CD4-positive, alpha-beta T cell treated with Interleukin-12 subunit alpha and Interleukin-12 subunit beta, for 1 hour (primary cell): ENCODE measurements around the gene ZSWIM6.

ENCODE experiments used
- DNase-seq: peaks from one replicate; pipeline ENCODE4 v3.0.0-alpha.2; 2020

Gene ZSWIM6

GRCh38 chr5:61496446-61496845 lies 164.4 kb downstream of the ZSWIM6 start:
- DNase-seq: no peak

GRCh38 chr5:61496860-61497259 lies 164.8 kb downstream of the ZSWIM6 start:
- no peak for DNase-seq

- no peak for DNase-seq
Observed at GRCh38 chr5:61498121-61498520, 166.1 kb downstream of the ZSWIM6 start.

GRCh38 chr5:61501971-61502370 lies 169.9 kb downstream of the ZSWIM6 start:
- DNase-seq: no peak

GRCh38 chr5:61504143-61504770 lies 172.2 kb downstream of the ZSWIM6 start:
- DNase-seq: no peak

GRCh38 chr5:61505281-61505680 lies 173.2 kb downstream of the ZSWIM6 start:
- DNase-seq: no peak

GRCh38 chr5:61507232-61507631 lies 175.2 kb downstream of the ZSWIM6 start:
- no peak for DNase-seq

GRCh38 chr5:61516946-61517345 lies 184.9 kb downstream of the ZSWIM6 start:
- no peak for DNase-seq

- DNase-seq: no peak
Observed at GRCh38 chr5:61519728-61520277, 187.7 kb downstream of the ZSWIM6 start.

GRCh38 chr5:61523073-61523472 lies 191.0 kb downstream of the ZSWIM6 start:
- no peak for DNase-seq

- DNase-seq: no peak
Observed at GRCh38 chr5:61523997-61524396, 191.9 kb downstream of the ZSWIM6 start.

GRCh38 chr5:61525512-61526206 lies 193.6 kb downstream of the ZSWIM6 start:
- no peak for DNase-seq

- DNase-seq: no peak
Observed at GRCh38 chr5:61526207-61526519, 194.1 kb downstream of the ZSWIM6 start.

- no peak for DNase-seq
Observed at GRCh38 chr5:61532983-61533382, 200.9 kb downstream of the ZSWIM6 start.

- peak; percentile 13 for DNase-seq
Observed at GRCh38 chr5:61534481-61535267, 202.6 kb downstream of the ZSWIM6 start.

- no peak for DNase-seq
Observed at GRCh38 chr5:61535828-61536227, 203.8 kb downstream of the ZSWIM6 start.

- DNase-seq: no peak
Observed at GRCh38 chr5:61536922-61537321, 204.9 kb downstream of the ZSWIM6 start.

- DNase-seq: no peak
Observed at GRCh38 chr5:61538722-61539501, 206.9 kb downstream of the ZSWIM6 start.

- DNase-seq: no peak
Observed at GRCh38 chr5:61549530-61549929, 217.5 kb downstream of the ZSWIM6 start.

- no peak for DNase-seq
Observed at GRCh38 chr5:61551637-61552313, 219.7 kb downstream of the ZSWIM6 start.

GRCh38 chr5:61559146-61559545 lies 227.1 kb downstream of the ZSWIM6 start:
- DNase-seq: no peak

- no peak for DNase-seq
Observed at GRCh38 chr5:61559722-61560121, 227.7 kb downstream of the ZSWIM6 start.
